Breast epithelium (tissue), 3 donors: ENCODE data around the gene MRPL20.

Source experiments
- CTCF ChIP-seq, 3 donors: fragments of 450-650 bp; IDR thresholded peaks; one replicate each; pipeline ENCODE4 v1.5.1; 2016 to 2017; ENCODE audit warnings: antibody characterized with exemption in 3 of 3, mild to moderate bottlenecking in 3 of 3, moderate library complexity in 3 of 3
- POLR2A ChIP-seq: fragments of 450-650 bp; IDR thresholded peaks from one replicate; pipeline ENCODE4 v1.6.1; 2016; ENCODE audit warnings: antibody characterized with exemption, mild to moderate bottlenecking, moderate library complexity
- POLR2AphosphoS5 ChIP-seq, 3 donors: sonication (generic); formaldehyde crosslinking; IDR thresholded peaks; one replicate each; pipeline ENCODE4 v1.6.1; 2017; ENCODE audit warnings: antibody characterized with exemption in 3 of 3

- no peak for TF ChIP-seq CTCF (IDR thresholded peaks at IDR 0.05)
- TF ChIP-seq POLR2AphosphoS5 (IDR thresholded peaks at IDR 0.05): no peak
- no peak for TF ChIP-seq POLR2A
Observed at GRCh38 chr1:1393428-1393827, 13.7 kb downstream of the MRPL20 start.
